Adrenal gland (tissue), 12 donors: ENCODE data around the gene SLC44A2. TPM values are rescaled to one million over a fixed set of nuclear protein-coding genes. Genes with fewer than 3 reads are reported as not detected.

Experiments used
- DNase-seq, 7 donors: peaks; one replicate each; pipeline ENCODE4 v3.0.0-alpha.2; 2019 to 2020
- H3K27ac ChIP-seq, 5 donors: fragments of 200-600 bp; sonication (generic) in 4 of 5; 1 replicate in 3 of 5; 2 replicates in 2 of 5; pipeline versions ENCODE4 v1.5.1 to v1.8.0; 2016 to 2020; ENCODE audit warnings: mild to moderate bottlenecking in 1 of 5
- H3K27me3 ChIP-seq: fragments of 200-600 bp; 2 replicates; pipeline ENCODE4 v1.8.0; 2021
- H3K36me3 ChIP-seq, 2 donors: fragments of 200-600 bp; replicated peaks in 1 of 2; 1 replicate in 1 of 2; 2 replicates in 1 of 2; pipeline versions ENCODE4 v1.5.1 to v1.8.0; 2018 to 2022
- H3K4me1 ChIP-seq, 2 donors: fragments of 200-600 bp; replicated peaks in 1 of 2; 1 replicate in 1 of 2; 2 replicates in 1 of 2; pipeline versions ENCODE4 v1.5.1 to v1.8.0; 2018 to 2021
- H3K4me3 ChIP-seq, 4 donors: fragments of 200-600 bp; sonication (generic) in 3 of 4; one replicate each; pipeline ENCODE4 v1.5.1; 2016 to 2018
- H3K9me3 ChIP-seq, 3 donors: fragments of 200-600 bp; sonication (generic) in 1 of 3; replicated peaks in 1 of 3; 1 replicate in 2 of 3; 2 replicates in 1 of 3; pipeline versions ENCODE4 v1.5.1 to v1.8.0; 2016 to 2021
- POLR2A ChIP-seq, 2 donors: fragments of 450-650 bp; IDR thresholded peaks; one replicate each; pipeline ENCODE4 v1.6.1; 2017; ENCODE audit warnings: antibody characterized with exemption in 2 of 2, mild to moderate bottlenecking in 2 of 2, moderate library complexity in 1 of 2
- WGBS, 4 donors: extraction: QIAGEN DNeasy Blood & Tissue Kit in 2 of 4; methylation state at CpG; one replicate each; pipeline versions ENCODE4 v1.1.5 to v1.1.7; 2013 to 2017; 5-methylcytosine and 5-hydroxymethylcytosine counted together
- intact Hi-C, 2 donors: fragments of 100-400 bp; cut with DNase I; formaldehyde crosslinking; loops; one replicate each; pipeline versions ENCODE4 v1.14.1 to v1.15.0; 2022 to 2023
- polyA plus RNA-seq, 3 donors: library from polyadenylated mRNA; stranded (reverse); fragments of 200-250 nt in 2 of 3; fragments of 350-450 nt in 1 of 3; fragmentation: Illumina TruSeq in 1 of 3; extraction: RNeasy Lipid Tissue Mini Kit (QIAGEN cat#74804) in 1 of 3; gene quantifications; one replicate each; pipeline ENCODE4 v1.2.3, GENCODE V29; 2013 to 2014
- total RNA-seq, 9 donors: library from RNA; depleted of rRNA in 4 of 9; stranded (reverse); fragments of >200 nt in 4 of 9; fragments of 120-200 nt in 1 of 9; fragmentation: NEBNext Ultra II Directional in 1 of 9; extraction: Animal tissue kit (Norgen Biotek cat#: 25700) in 1 of 9; gene quantifications; one replicate each; pipeline versions ENCODE4 v1.1.0 to v1.2.4, GENCODE V29; 2013 to 2023
- TF ChIP-seq, protein P1 (sequence below), 6 experiments: fragments of 450-650 bp in 4 of 6; fragments of 200-600 bp in 2 of 6; sonication (generic) in 1 of 6; IDR thresholded peaks; 1 replicate in 5 of 6; 2 replicates in 1 of 6; pipeline versions ENCODE4 v1.5.1 to v1.8.0; 2016 to 2021; ENCODE audit warnings: antibody characterized with exemption in 6 of 6, mild to moderate bottlenecking in 2 of 6, moderate library complexity in 1 of 6
- donor health status: healthy with polysubstance abuse.
- donor health status: Bipolar disorder and iron deficiency.
- donor health status: DM: yes; HTN: yes; CAD: no.
- donor health status: DM: no; HTN: no; CAD: no.
- donor health status: DM: no; HTN: no; CAD: no.
- donor health status: DM: yes; HTN: yes; CAD: no.

The SLC44A2 gene
- total and polyA plus RNA-seq, 12 donors, result 20.4 to 188 (median 87.4) TPM

DNA sequence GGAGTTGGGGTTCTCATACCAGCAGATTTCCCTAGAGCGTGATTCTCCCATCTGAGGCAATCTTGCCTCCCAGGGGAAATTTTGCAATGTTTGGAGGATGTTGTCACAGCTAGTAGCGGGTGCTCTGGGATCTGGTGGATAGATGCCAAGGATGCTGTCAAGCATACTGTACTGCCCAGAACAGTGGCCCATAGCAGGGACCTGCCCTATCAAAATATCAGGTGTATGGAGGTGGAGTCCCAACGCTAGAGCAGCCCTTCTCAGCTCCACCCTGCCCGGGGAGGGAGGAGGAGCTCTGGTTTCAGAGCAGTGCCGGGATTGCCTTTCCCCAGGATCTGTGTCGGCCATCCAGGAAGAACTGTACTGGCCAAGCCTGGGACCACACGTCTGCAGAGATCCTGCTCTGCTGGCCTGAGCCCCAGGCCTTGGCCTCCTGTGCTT, 65.0 kb downstream of the SLC44A2 start:
- Histone ChIP-seq H3K4me3 (no peak overlapping the region), H3K27me3 (no peaks in the 10 kb centered on the region), H3K4me1 (peaks cover 0 to 5% of the 10 kb centered on the region in 2 donors), H3K36me3 (peaks cover 0 to 70% of the 10 kb centered on the region in 2 donors), H3K9me3 (no peaks in the 10 kb centered on the region), H3K27ac (peak overlapping the region in 1 of 5 donors; percentile 12)
- intact Hi-C loops, result no loop called here
- peak in 4 of 7 donors; percentile 45 to 66 (median 64) for DNase-seq
- no peak for TF ChIP-seq POLR2A (IDR thresholded peaks at IDR 0.05)
- TF ChIP-seq, protein P1, sequence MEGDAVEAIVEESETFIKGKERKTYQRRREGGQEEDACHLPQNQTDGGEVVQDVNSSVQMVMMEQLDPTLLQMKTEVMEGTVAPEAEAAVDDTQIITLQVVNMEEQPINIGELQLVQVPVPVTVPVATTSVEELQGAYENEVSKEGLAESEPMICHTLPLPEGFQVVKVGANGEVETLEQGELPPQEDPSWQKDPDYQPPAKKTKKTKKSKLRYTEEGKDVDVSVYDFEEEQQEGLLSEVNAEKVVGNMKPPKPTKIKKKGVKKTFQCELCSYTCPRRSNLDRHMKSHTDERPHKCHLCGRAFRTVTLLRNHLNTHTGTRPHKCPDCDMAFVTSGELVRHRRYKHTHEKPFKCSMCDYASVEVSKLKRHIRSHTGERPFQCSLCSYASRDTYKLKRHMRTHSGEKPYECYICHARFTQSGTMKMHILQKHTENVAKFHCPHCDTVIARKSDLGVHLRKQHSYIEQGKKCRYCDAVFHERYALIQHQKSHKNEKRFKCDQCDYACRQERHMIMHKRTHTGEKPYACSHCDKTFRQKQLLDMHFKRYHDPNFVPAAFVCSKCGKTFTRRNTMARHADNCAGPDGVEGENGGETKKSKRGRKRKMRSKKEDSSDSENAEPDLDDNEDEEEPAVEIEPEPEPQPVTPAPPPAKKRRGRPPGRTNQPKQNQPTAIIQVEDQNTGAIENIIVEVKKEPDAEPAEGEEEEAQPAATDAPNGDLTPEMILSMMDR (IDR thresholded peaks at IDR 0.05), result no peak
- whole genome bisulfite sequencing, 4 donors, result 46 to 68% (median 54%) methylated on average over 3 to 7 of the region's 7 CpGs

GRCh38 chr19:10691178-10691881, 66.0 kb downstream of the SLC44A2 start:
- no peaks in the 10 kb centered on the region for H3K9me3 ChIP-seq
- intact Hi-C loops, result no loop called here
- no peak overlapping the region for H3K27ac ChIP-seq
- no peak overlapping the region for H3K4me3 ChIP-seq
- TF ChIP-seq, protein P1 (IDR thresholded peaks at IDR 0.05), result no peak
- TF ChIP-seq POLR2A (IDR thresholded peaks at IDR 0.05), result no peak
- peaks cover 0 to 62% of the 10 kb centered on the region in 2 donors for H3K36me3 ChIP-seq
- DNase-seq, result no peak
- H3K27me3 ChIP-seq, result no peaks in the 10 kb centered on the region
- WGBS, 4 donors, result 80 to 87% (median 86%) methylated on average over 9 to 23 of the region's 23 CpGs
- H3K4me1 ChIP-seq, result peaks cover 0 to 10% of the 10 kb centered on the region in 2 donors

- peaks cover 0 to 57% of the 10 kb centered on the region in 2 donors for H3K36me3 ChIP-seq
- H3K27me3 ChIP-seq, result no peaks in the 10 kb centered on the region
- H3K27ac ChIP-seq, result no peak overlapping the region
- H3K9me3 ChIP-seq, result no peaks in the 10 kb centered on the region
- H3K4me1 ChIP-seq, result peaks cover 0 to 10% of the 10 kb centered on the region in 2 donors
- H3K4me3 ChIP-seq, result no peak overlapping the region
- no peak for DNase-seq
- intact Hi-C loops, result no loop called here
- 82 to 90% (median 84%) methylated on average over 2 to 5 of the region's 5 CpGs for WGBS, 4 donors
- no peak for TF ChIP-seq POLR2A (IDR thresholded peaks at IDR 0.05)
- TF ChIP-seq, protein P1 (IDR thresholded peaks at IDR 0.05), result no peak
Measured at GRCh38 chr19:10691883-10692282, 66.5 kb downstream of the SLC44A2 start.

DNA sequence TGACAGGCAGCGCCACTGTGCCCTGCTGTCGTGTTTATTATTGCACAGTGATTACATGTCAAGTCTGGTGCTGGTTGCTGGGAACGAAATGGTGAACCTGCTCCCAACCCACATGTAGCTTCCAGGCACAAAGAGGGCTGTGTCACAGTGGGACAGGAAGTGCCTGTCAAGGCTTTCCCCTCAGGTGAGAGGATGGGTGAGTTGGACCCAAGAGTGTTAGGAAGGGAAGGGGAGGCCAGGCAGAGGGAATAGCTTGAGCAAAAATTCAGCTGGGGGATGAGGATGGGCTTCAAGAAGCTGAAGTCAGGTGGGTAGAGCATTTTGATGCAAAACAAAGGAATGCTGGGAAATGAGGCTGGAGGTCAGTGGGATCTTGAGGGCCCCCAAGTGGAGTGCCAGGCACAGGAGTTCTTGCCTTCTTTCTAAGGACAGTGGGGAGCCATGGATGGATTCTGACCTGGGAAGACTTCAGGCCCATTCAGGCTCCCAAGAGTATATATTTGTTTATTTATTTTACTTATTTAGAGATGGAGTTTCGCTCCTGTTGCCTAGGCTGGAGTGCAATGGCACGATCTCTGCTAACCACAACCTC, 67.4 kb downstream of the SLC44A2 start:
- Histone ChIP-seq H3K9me3 (no peaks in the 10 kb centered on the region), H3K36me3 (peaks cover 0 to 48% of the 10 kb centered on the region in 2 donors), H3K4me3 (no peak overlapping the region), H3K27me3 (no peaks in the 10 kb centered on the region), H3K27ac (no peak overlapping the region), H3K4me1 (peaks cover 0 to 10% of the 10 kb centered on the region in 2 donors)
- intact Hi-C loops, result no loop called here
- WGBS, 4 donors, result 79 to 94% (median 91%) methylated on average over 5 of the region's 5 CpGs
- no peak for DNase-seq
- TF ChIP-seq, protein P1 (IDR thresholded peaks at IDR 0.05), result no peak
- TF ChIP-seq POLR2A (IDR thresholded peaks at IDR 0.05), result no peak

Other genes with a start within 250 kb of the SLC44A2 start
- 100 to 1,000 TPM in 4 of 9 donors, 10 to 100 TPM in 5; 56.1 to 160 (median 96.8) TPM for gene TYK2, start 245.0 kb upstream of the SLC44A2 start, total RNA-seq
- gene TYK2, start 245.0 kb upstream of the SLC44A2 start, polyA plus RNA-seq, result 100 to 1,000 TPM in 2 of 3 donors, 10 to 100 TPM in 1; 61.5 to 408 (median 297) TPM
- gene CDC37, start 222.0 kb upstream of the SLC44A2 start, total RNA-seq, result 100 to 1,000 TPM in 4 of 9 donors, 10 to 100 TPM in 5; 72.8 to 137 (median 97.3) TPM
- gene CDC37, start 222.0 kb upstream of the SLC44A2 start, polyA plus RNA-seq, result 100 to 1,000 TPM; 117 to 518 (median 317) TPM
- 10 to 100 TPM in 7 of 9 donors, 1 to 10 TPM in 1, under 1 TPM in 1; 0.28 to 20.4 (median 12.0) TPM for gene PDE4A, start 205.0 kb upstream of the SLC44A2 start, total RNA-seq
- 1 to 10 TPM; 4.4 to 10.0 (median 6.4) TPM for gene PDE4A, start 205.0 kb upstream of the SLC44A2 start, polyA plus RNA-seq
- 100 to 1,000 TPM in 1 of 9 donors, 10 to 100 TPM in 8; 71.1 to 106 (median 75.4) TPM for gene KEAP1, start 122.2 kb upstream of the SLC44A2 start, total RNA-seq
- gene KEAP1, start 122.2 kb upstream of the SLC44A2 start, polyA plus RNA-seq, result 100 to 1,000 TPM in 1 of 3 donors, 10 to 100 TPM in 2; 71.0 to 101 (median 97.3) TPM
- gene S1PR5, start 108.1 kb upstream of the SLC44A2 start, total RNA-seq, result 1 to 10 TPM in 2 of 9 donors, under 1 TPM in 6, not detected in 1; 0.14 to 3.0 (median 0.61) TPM
- gene S1PR5, start 108.1 kb upstream of the SLC44A2 start, polyA plus RNA-seq, result under 1 TPM; 0.37 to 0.97 (median 0.51) TPM
- gene ATG4D, start 81.6 kb upstream of the SLC44A2 start, total RNA-seq, result 10 to 100 TPM; 26.4 to 93.7 (median 37.8) TPM
- 10 to 100 TPM in 2 of 3 donors, 1 to 10 TPM in 1; 7.4 to 58.2 (median 53.2) TPM for gene ATG4D, start 81.6 kb upstream of the SLC44A2 start, polyA plus RNA-seq
- 10 to 100 TPM in 8 of 9 donors, 1 to 10 TPM in 1; 7.1 to 32.4 (median 18.7) TPM for gene KRI1, start 59.5 kb upstream of the SLC44A2 start, total RNA-seq
- gene KRI1, start 59.5 kb upstream of the SLC44A2 start, polyA plus RNA-seq, result 10 to 100 TPM; 29.7 to 69.0 (median 29.8) TPM
- 10 to 100 TPM in 2 of 9 donors, 1 to 10 TPM in 7; 1.9 to 17.4 (median 6.5) TPM for gene CDKN2D, start 56.6 kb upstream of the SLC44A2 start, total RNA-seq
- 10 to 100 TPM in 2 of 3 donors, 1 to 10 TPM in 1; 7.4 to 11.2 (median 10.0) TPM for gene CDKN2D, start 56.6 kb upstream of the SLC44A2 start, polyA plus RNA-seq
- gene AP1M2, start 38.2 kb upstream of the SLC44A2 start, total RNA-seq, result under 1 TPM in 2 of 9 donors, not detected in 7; 0.19 to 0.43 TPM
- under 1 TPM in 2 of 3 donors, not detected in 1; 0.10 to 0.97 TPM for gene AP1M2, start 38.2 kb upstream of the SLC44A2 start, polyA plus RNA-seq
- 100 to 1,000 TPM in 5 of 9 donors, 10 to 100 TPM in 4; 75.0 to 254 (median 115) TPM for gene ILF3, start 28.8 kb downstream of the SLC44A2 start, total RNA-seq
- 100 to 1,000 TPM; 192 to 232 (median 219) TPM for gene ILF3, start 28.8 kb downstream of the SLC44A2 start, polyA plus RNA-seq
- gene QTRT1, start 75.9 kb downstream of the SLC44A2 start, total RNA-seq, result 10 to 100 TPM; 16.4 to 82.7 (median 40.3) TPM
- gene QTRT1, start 75.9 kb downstream of the SLC44A2 start, polyA plus RNA-seq, result 100 to 1,000 TPM in 2 of 3 donors, 1 to 10 TPM in 1; 8.1 to 466 (median 422) TPM
- gene DNM2, start 92.5 kb downstream of the SLC44A2 start, total RNA-seq, result 100 to 1,000 TPM in 8 of 9 donors, 10 to 100 TPM in 1; 73.3 to 196 (median 166) TPM
- gene DNM2, start 92.5 kb downstream of the SLC44A2 start, polyA plus RNA-seq, result 100 to 1,000 TPM; 103 to 157 (median 124) TPM
- gene TMED1, start 210.7 kb downstream of the SLC44A2 start, total RNA-seq, result 100 to 1,000 TPM in 1 of 9 donors, 10 to 100 TPM in 8; 36.5 to 103 (median 55.7) TPM
- gene TMED1, start 210.7 kb downstream of the SLC44A2 start, polyA plus RNA-seq, result 10 to 100 TPM; 12.5 to 49.6 (median 34.9) TPM
- 1 to 10 TPM in 7 of 9 donors, under 1 TPM in 2; 0.30 to 5.6 (median 1.9) TPM for gene C19orf38, start 222.9 kb downstream of the SLC44A2 start, total RNA-seq
- 1 to 10 TPM; 1.1 to 2.0 (median 1.9) TPM for gene C19orf38, start 222.9 kb downstream of the SLC44A2 start, polyA plus RNA-seq
- 10 to 100 TPM in 8 of 9 donors, 1 to 10 TPM in 1; 8.2 to 36.3 (median 22.0) TPM for gene CARM1, start 246.0 kb downstream of the SLC44A2 start, total RNA-seq
- 10 to 100 TPM; 13.8 to 38.1 (median 20.4) TPM for gene CARM1, start 246.0 kb downstream of the SLC44A2 start, polyA plus RNA-seq